Esophagus (tissue), 2 donors: ENCODE data around the gene UBQLN2. TPM values are rescaled to one million over a fixed set of nuclear protein-coding genes. Genes with fewer than 3 reads are reported as not detected.

Experiments used
- H3K27ac ChIP-seq, 2 donors: one replicate each; pipeline ENCODE4 v1.5.1; 2013; ENCODE audit warnings: low read depth in 2 of 2, mild to moderate bottlenecking in 2 of 2, inconsistent platforms in 1 of 2, low read length in 1 of 2, moderate library complexity in 1 of 2
- H3K27me3 ChIP-seq, 2 donors: one replicate each; pipeline ENCODE4 v1.6.1; 2013; ENCODE audit warnings: low read length in 2 of 2, control low read depth in 1 of 2, mild to moderate bottlenecking in 1 of 2; ENCODE audit not compliant: insufficient read depth in 2 of 2, control insufficient read depth in 1 of 2
- H3K36me3 ChIP-seq, 2 donors: one replicate each; pipeline ENCODE4 v1.6.1; 2013; ENCODE audit warnings: low read length in 1 of 2; ENCODE audit not compliant: control insufficient read depth in 2 of 2, insufficient read depth in 2 of 2
- H3K4me1 ChIP-seq, 2 donors: one replicate each; pipeline ENCODE4 v1.6.1; 2013; ENCODE audit warnings: low read length in 1 of 2; ENCODE audit not compliant: control insufficient read depth in 2 of 2, insufficient read depth in 2 of 2
- H3K4me3 ChIP-seq, 2 donors: one replicate each; pipeline ENCODE4 v1.5.1; 2013; ENCODE audit warnings: low read length in 2 of 2, mild to moderate bottlenecking in 2 of 2, low read depth in 1 of 2, moderate library complexity in 1 of 2
- H3K9me3 ChIP-seq, 2 donors: one replicate each; pipeline ENCODE4 v1.6.1; 2013; ENCODE audit warnings: mild to moderate bottlenecking in 2 of 2, low read depth in 1 of 2, low read length in 1 of 2, moderate library complexity in 1 of 2; ENCODE audit not compliant: control insufficient read depth in 2 of 2, insufficient read depth in 1 of 2
- WGBS, 2 donors: extraction: QIAGEN DNeasy Blood & Tissue Kit; methylation state at CpG; one replicate each; pipeline ENCODE4 v1.1.7; 2013; 5-methylcytosine and 5-hydroxymethylcytosine counted together
- polyA plus RNA-seq, 2 donors: library from polyadenylated mRNA; stranded (reverse); fragments of 200-250 nt; gene quantifications; one replicate each; pipeline ENCODE4 v1.2.3, GENCODE V29; 2013
- donor health status: healthy with polysubstance abuse.
- donor health status: Bipolar disorder and iron deficiency.

The UBQLN2 gene
- polyA plus RNA-seq, 2 donors: 5.4 to 15.2 TPM

DNA sequence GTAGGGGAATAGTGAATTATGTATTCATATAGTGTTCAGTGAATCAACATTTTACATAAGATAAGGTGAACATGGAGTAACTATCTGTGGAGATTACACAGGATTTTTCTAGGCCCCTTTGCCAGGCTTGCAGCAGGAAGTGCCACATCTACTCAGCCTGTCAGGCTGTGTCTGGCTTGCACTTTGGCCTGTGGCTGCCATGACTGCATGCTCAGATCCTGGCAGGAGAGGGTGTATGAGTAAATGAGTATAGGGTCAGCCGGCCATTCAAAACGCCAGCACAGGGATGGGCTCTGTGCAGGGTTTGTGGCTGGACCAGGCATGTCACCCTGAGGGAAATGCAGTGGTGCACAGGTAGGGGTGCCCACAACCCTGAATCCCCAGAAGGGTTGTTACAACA lies 51.9 kb downstream of the UBQLN2 start:
- Histone ChIP-seq H3K4me3 (no peak overlapping the region), H3K9me3 (peaks cover 0 to 4% of the 10 kb centered on the region in 2 donors), H3K27ac (no peak overlapping the region), H3K4me1 (no peaks in the 10 kb centered on the region), H3K36me3 (no peaks in the 10 kb centered on the region), H3K27me3 (no peaks in the 10 kb centered on the region)
- WGBS, 2 donors: 81 to 83% methylated on average over 2 of the region's 2 CpGs

Other genes starting within 250 kb of the UBQLN2 start
- 10 to 100 TPM in 1 of 2 donors, 1 to 10 TPM in 1; 9.5 to 20.3 TPM for gene NBDY, start 165.6 kb downstream of the UBQLN2 start, polyA plus RNA-seq